Epithelial cell of esophagus (primary cell): ENCODE results near the gene CD86.
"Not testable (repeated sequence)": the region's sequence is repeated elsewhere in the genome, so short reads cannot be mapped to it uniquely, and the experiment has no call there.

Experiments used
- DNase-seq: peaks from one replicate; pipeline ENCODE4 v3.0.0; 2010; ENCODE audit warnings: low read depth
- H3K4me3 ChIP-seq: 2 replicates; pipeline ENCODE4 v1.5.1; 2011; ENCODE audit warnings: mild to moderate bottlenecking, low read length, control low read depth
- TF ChIP-seq, protein P1 (sequence below): IDR thresholded peaks from 2 replicates; pipeline ENCODE4 v1.5.1; 2011; ENCODE audit warnings: low read depth, mild to moderate bottlenecking, low read length, control low read depth, inconsistent platforms; ENCODE audit not compliant: insufficient read depth; ENCODE audit errors: missing control alignments

CD86 gene

DNA sequence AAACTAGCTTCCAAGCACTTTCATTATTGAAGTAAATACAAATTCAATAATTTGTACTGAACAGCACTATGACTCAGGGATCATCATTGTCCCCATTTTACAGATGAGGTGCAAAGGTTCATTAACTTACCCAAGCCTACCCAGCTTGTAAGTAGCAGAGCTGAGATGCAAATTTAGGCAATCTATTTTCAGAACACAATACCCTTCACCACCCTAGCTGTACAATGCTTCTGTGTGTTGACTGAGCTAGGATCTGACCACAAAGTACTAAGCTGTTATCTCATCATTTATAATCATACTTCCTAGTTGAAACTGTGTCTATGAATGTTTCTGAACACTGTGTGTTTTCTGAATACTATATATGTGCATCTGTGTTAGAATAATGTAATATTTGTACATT, 29.9 kb upstream of the CD86 start:
- TF ChIP-seq, protein P1, sequence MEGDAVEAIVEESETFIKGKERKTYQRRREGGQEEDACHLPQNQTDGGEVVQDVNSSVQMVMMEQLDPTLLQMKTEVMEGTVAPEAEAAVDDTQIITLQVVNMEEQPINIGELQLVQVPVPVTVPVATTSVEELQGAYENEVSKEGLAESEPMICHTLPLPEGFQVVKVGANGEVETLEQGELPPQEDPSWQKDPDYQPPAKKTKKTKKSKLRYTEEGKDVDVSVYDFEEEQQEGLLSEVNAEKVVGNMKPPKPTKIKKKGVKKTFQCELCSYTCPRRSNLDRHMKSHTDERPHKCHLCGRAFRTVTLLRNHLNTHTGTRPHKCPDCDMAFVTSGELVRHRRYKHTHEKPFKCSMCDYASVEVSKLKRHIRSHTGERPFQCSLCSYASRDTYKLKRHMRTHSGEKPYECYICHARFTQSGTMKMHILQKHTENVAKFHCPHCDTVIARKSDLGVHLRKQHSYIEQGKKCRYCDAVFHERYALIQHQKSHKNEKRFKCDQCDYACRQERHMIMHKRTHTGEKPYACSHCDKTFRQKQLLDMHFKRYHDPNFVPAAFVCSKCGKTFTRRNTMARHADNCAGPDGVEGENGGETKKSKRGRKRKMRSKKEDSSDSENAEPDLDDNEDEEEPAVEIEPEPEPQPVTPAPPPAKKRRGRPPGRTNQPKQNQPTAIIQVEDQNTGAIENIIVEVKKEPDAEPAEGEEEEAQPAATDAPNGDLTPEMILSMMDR = no peak
- H3K4me3 ChIP-seq = no peak overlapping the region
- DNase-seq = no peak

- TF ChIP-seq, protein P1 = no peak
- no peak overlapping the region for H3K4me3 ChIP-seq
- peak; percentile 11 for DNase-seq
Observed at GRCh38 chr3:122030381-122031122, 24.6 kb upstream of the CD86 start.

DNA sequence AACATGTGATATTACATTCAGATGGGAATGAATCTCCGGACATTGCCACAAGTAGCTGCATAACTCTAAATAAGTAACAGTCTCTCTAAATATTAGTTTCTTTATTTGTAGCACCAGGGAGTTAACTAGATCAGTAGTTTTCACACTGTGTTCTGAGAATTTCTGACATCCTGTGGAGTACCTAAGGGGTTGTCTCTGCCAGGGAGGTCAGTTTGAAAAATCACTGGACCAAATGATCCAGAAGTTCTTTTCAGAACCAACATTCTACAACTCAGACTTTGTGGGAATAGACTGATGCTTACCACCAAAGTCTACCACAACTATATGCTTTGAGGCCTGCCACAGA, 24.1 kb upstream of the CD86 start:
- TF ChIP-seq, protein P1 = no peak
- H3K4me3 ChIP-seq = no peak overlapping the region
- no peak for DNase-seq

DNA sequence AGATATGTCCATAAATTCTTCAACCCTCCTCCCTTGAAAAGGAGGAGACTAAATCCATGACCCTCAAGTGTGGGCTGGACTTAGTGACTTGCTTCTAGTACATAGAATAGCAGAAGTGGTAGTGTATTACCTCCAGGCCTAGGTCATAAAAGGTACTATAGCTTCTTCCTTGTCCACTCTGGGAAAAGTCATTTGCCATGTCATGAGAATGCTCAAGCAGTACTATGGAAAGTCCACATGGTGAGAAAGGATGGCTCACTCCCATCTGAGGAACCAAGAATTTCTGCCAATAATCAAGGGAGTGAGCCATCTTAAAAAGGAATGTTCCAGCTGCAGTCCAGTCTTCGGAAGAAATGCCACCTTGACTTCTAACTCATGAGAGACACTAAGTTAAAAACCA, 22.6 kb upstream of the CD86 start:
- TF ChIP-seq, protein P1 = no peak
- DNase-seq = no peak
- H3K4me3 ChIP-seq = no peak overlapping the region

- DNase-seq = no peak
- TF ChIP-seq, protein P1 = no peak
Observed at GRCh38 chr3:122033023-122033422, 22.1 kb upstream of the CD86 start.

GRCh38 chr3:122047296-122047695, 7.9 kb upstream of the CD86 start:
- DNase-seq, H3K4me3 ChIP-seq: not testable (repeated sequence)

More at GRCh38 chr3:122033023-122033422, 22.1 kb upstream of the CD86 start:
- H3K4me3 ChIP-seq = no peak overlapping the region

GRCh38 chr3:122047773-122048172, 7.4 kb upstream of the CD86 start:
- DNase-seq, H3K4me3 ChIP-seq: not testable (repeated sequence)

GRCh38 chr3:122052968-122053367, 2.2 kb upstream of the CD86 start:
- DNase-seq = no peak
- TF ChIP-seq, protein P1 = no peak
- H3K4me3 ChIP-seq = no peak overlapping the region
